Fibroblast of villous mesenchyme (primary cell): ENCODE data around the gene FAAH. TPM values are rescaled to one million over a fixed set of nuclear protein-coding genes. Genes with fewer than 3 reads are reported as not detected.

Experiments
- DNase-seq: peaks from one replicate; pipeline ENCODE4 v3.0.0-alpha.2; 2010; ENCODE audit warnings: low read depth
- H3K4me3 ChIP-seq: 2 replicates; pipeline ENCODE4 v1.5.1; 2011; ENCODE audit warnings: low read depth, mild to moderate bottlenecking, low read length
- CTCF ChIP-seq: IDR thresholded peaks from 2 replicates; pipeline ENCODE4 v1.5.1; 2012; ENCODE audit warnings: low read depth, mild to moderate bottlenecking, low read length; ENCODE audit not compliant: insufficient read depth
- total RNA-seq: library from RNA; depleted of rRNA; stranded (reverse); fragments of >200 nt; gene quantifications from 2 replicates; pipeline ENCODE4 v1.2.3, GENCODE V29; 2012

FAAH gene
- total RNA-seq, 1 donor, result 0.86 TPM

GRCh38 chr1:46461017-46461808 is 67.1 kb downstream of the FAAH start:
- H3K4me3 ChIP-seq, result no peak overlapping the region
- TF ChIP-seq CTCF, result no peak
- DNase-seq, result no peak

- TF ChIP-seq CTCF, result no peak
- no peak overlapping the region for H3K4me3 ChIP-seq
- DNase-seq, result no peak
Measured at GRCh38 chr1:46461809-46462448, 67.8 kb downstream of the FAAH start.

Other genes with a start within 250 kb of the FAAH start
- gene TSPAN1, start 219.2 kb upstream of the FAAH start, total RNA-seq, result 0.32 and 0.43 TPM in 2 replicates
- not detected in 2 replicates for gene P3R3URF, start 217.8 kb upstream of the FAAH start, total RNA-seq
- 52.8 and 81.2 TPM in 2 replicates for gene POMGNT1, start 195.9 kb upstream of the FAAH start, total RNA-seq
- gene LURAP1, start 191.0 kb upstream of the FAAH start, total RNA-seq, result 3.2 and 3.9 TPM in 2 replicates
- 2.6 and 3.0 TPM in 2 replicates for gene RAD54L, start 146.6 kb upstream of the FAAH start, total RNA-seq
- gene LRRC41, start 90.7 kb upstream of the FAAH start, total RNA-seq, result 106 and 123 TPM in 2 replicates
- 194 and 249 TPM in 2 replicates for gene UQCRH, start 90.6 kb upstream of the FAAH start, total RNA-seq
- gene NSUN4, start 53.5 kb upstream of the FAAH start, total RNA-seq, result 11.9 and 22.9 TPM in 2 replicates
- gene DMBX1, start 95.5 kb downstream of the FAAH start, total RNA-seq, result not detected in 2 replicates
- not detected in 2 replicates for gene KNCN, start 157.3 kb downstream of the FAAH start, total RNA-seq
- 14.7 and 19.6 TPM in 2 replicates for gene MKNK1, start 210.0 kb downstream of the FAAH start, total RNA-seq
- gene MOB3C, start 222.5 kb downstream of the FAAH start, total RNA-seq, result 5.2 and 8.6 TPM in 2 replicates